ENCODE results near the gene OXT. TPM values are rescaled to one million over a fixed set of nuclear protein-coding genes. Genes with fewer than 3 reads are reported as not detected.

Gene OXT
- total and polyA plus RNA-seq, 2 donors (not counting 3 experiments of a cell fraction or from before 2014, with no cell fraction given), result not detected

GRCh38 chr20:3105256-3106137 is 34.1 kb downstream of the OXT start:
- POLR2A ChIA-PET, result no interaction called here
- no peak for DNase-seq (ENCODE audit: low read depth, low spot score)
- Histone ChIP-seq H3K4me2 (ENCODE audit: insufficient read depth, low read length) (no peak overlapping the region), H4K20me1 (replicated peaks; ENCODE audit: control insufficient read depth, extremely low read depth, insufficient read depth, low read length) (no peaks in the 10 kb centered on the region), H2AFZ (ENCODE audit: low read depth, low read length) (no peak overlapping the region), H3K4me3 (replicated peaks in 1 of 3; ENCODE audit: insufficient read depth in 1 of 3, low read depth in 1 of 3, low read length in 3 of 3) (no peak overlapping the region), H3K27ac (ENCODE audit: insufficient read depth, low read depth, low read length) (no peak overlapping the region), H3K27me3 (ENCODE audit: control insufficient read depth in 2 of 2, insufficient read depth in 2 of 2, low read length in 2 of 2) (no peaks in the 10 kb centered on the region), H3K36me3 (ENCODE audit: control insufficient read depth in 2 of 2, extremely low read depth in 1 of 2, insufficient read depth in 2 of 2, low read length in 2 of 2) (peaks cover 0 to 7% of the 10 kb centered on the region in 2 experiments), H3K9ac (replicated peaks; ENCODE audit: extremely low read depth, insufficient read depth, low read length) (no peak overlapping the region), H3K9me3 (replicated peaks; ENCODE audit: control insufficient read depth, insufficient read depth, low read length) (no peaks in the 10 kb centered on the region), H3K9me1 (replicated peaks; ENCODE audit: control insufficient read depth, extremely low read depth, insufficient read depth, low read length) (no peaks in the 10 kb centered on the region), H3K79me2 (ENCODE audit: control insufficient read depth, insufficient read depth, low read length) (no peaks in the 10 kb centered on the region), H3K4me1 (ENCODE audit: control insufficient read depth, extremely low read depth, insufficient read depth, low read length) (no peaks in the 10 kb centered on the region)
- FAIRE-seq, result no peak
- no TSS peak for BruUV-seq (replicated peaks)
- no peak for TF ChIP-seq FOS (IDR thresholded peaks at IDR 0.05; ENCODE audit: borderline replicate concordance, insufficient read depth, low read length)
- TF ChIP-seq MAX (IDR thresholded peaks at IDR 0.05; ENCODE audit: insufficient read depth, insufficient read length), result no peak
- TF ChIP-seq POLR2AphosphoS5 (IDR thresholded peaks at IDR 0.05; ENCODE audit: insufficient read depth, low read depth, low read length), result no peak
- TF ChIP-seq EZH2 (IDR thresholded peaks at IDR 0.05; ENCODE audit: borderline replicate concordance, low read depth, low read length, severe bottlenecking), result no peak
- TF ChIP-seq JUN (IDR thresholded peaks at IDR 0.05; ENCODE audit: borderline replicate concordance, insufficient read depth, insufficient read length, low read depth), result no peak
- TF ChIP-seq GATA2 (IDR thresholded peaks at IDR 0.05; ENCODE audit: insufficient read depth, insufficient read length, low read depth, low read length), result no peak
- no peak for TF ChIP-seq MYC (IDR thresholded peaks at IDR 0.05; ENCODE audit: low read depth, low read length)
- dilution Hi-C loops (cut with MboI; ENCODE audit: extremely low pct_ligation_motif_present, low sequenced_read_pairs), result no loop called here
- CTCF ChIA-PET, result interaction anchor here (0.6 to 1.8 kb wide), 3 partner anchors 12 to 52 kb away, joined by 3 to 4 read pairs (median 4); no protein-coding TSS in a partner anchor
- intact Hi-C loops (cut with micrococcal nuclease), result no loop called here

Measured in endothelial cell of umbilical vein (primary cell).